Breast epithelium (tissue), 4 donors: ENCODE measurements around the gene TRIO. TPM values are rescaled to one million over a fixed set of nuclear protein-coding genes. Genes with fewer than 3 reads are reported as not detected.

ENCODE experiments used
- DNase-seq, 2 donors: peaks; one replicate each; pipeline ENCODE4 v3.0.0-alpha.2; 2019; ENCODE audit warnings: low spot score in 2 of 2
- H3K27ac ChIP-seq, 2 donors: fragments of 200-600 bp; sonication (generic) in 1 of 2; one replicate each; pipeline ENCODE4 v1.5.1; 2016 to 2019; ENCODE audit warnings: mild to moderate bottlenecking in 1 of 2
- H3K27me3 ChIP-seq, 2 donors: fragments of 200-600 bp; sonication (generic) in 1 of 2; one replicate each; pipeline versions ENCODE4 v1.5.1 to v1.6.0; 2017 to 2019; ENCODE audit warnings: control low read depth in 1 of 2, mild to moderate bottlenecking in 1 of 2
- H3K36me3 ChIP-seq: fragments of 200-600 bp; one replicate; pipeline ENCODE4 v1.5.1; 2019
- H3K4me1 ChIP-seq, 2 donors: fragments of 200-600 bp; sonication (generic); one replicate each; pipeline ENCODE4 v1.5.1; 2016 to 2019; ENCODE audit warnings: control low read depth in 1 of 2
- H3K4me3 ChIP-seq, 3 donors: fragments of 200-600 bp; sonication (generic); 1 replicate in 2 of 3; 2 replicates in 1 of 3; pipeline ENCODE4 v1.5.1; 2016 to 2019; ENCODE audit warnings: mild to moderate bottlenecking in 3 of 3, moderate library complexity in 2 of 3
- H3K9me3 ChIP-seq, 2 donors: fragments of 200-600 bp; sonication (generic) in 1 of 2; one replicate each; pipeline ENCODE4 v1.5.1; 2016 to 2019; ENCODE audit warnings: control low read depth in 1 of 2
- POLR2A ChIP-seq: fragments of 450-650 bp; IDR thresholded peaks from one replicate; pipeline ENCODE4 v1.6.1; 2016; ENCODE audit warnings: antibody characterized with exemption, mild to moderate bottlenecking, moderate library complexity
- POLR2AphosphoS5 ChIP-seq, 3 donors: sonication (generic); formaldehyde crosslinking; IDR thresholded peaks; one replicate each; pipeline ENCODE4 v1.6.1; 2017; ENCODE audit warnings: antibody characterized with exemption in 3 of 3
- intact Hi-C: fragments of 100-400 bp; cut with DNase I; formaldehyde crosslinking; loops from one replicate; pipeline ENCODE4 v1.15.1; 2023; ENCODE audit warnings: low total_unique reads
- total RNA-seq, 3 donors: library from RNA; depleted of rRNA; stranded (reverse); fragments of >200 nt; gene quantifications; one replicate each; pipeline ENCODE4 v1.1.0, GENCODE V29; 2016
- TF ChIP-seq, protein P1 (sequence below), 3 donors: fragments of 450-650 bp; IDR thresholded peaks; one replicate each; pipeline ENCODE4 v1.5.1; 2016 to 2017; ENCODE audit warnings: antibody characterized with exemption in 3 of 3, mild to moderate bottlenecking in 3 of 3, moderate library complexity in 3 of 3

The TRIO gene
- total RNA-seq, 3 donors from 2014 or later, result 191 to 209 (median 193) TPM

DNA sequence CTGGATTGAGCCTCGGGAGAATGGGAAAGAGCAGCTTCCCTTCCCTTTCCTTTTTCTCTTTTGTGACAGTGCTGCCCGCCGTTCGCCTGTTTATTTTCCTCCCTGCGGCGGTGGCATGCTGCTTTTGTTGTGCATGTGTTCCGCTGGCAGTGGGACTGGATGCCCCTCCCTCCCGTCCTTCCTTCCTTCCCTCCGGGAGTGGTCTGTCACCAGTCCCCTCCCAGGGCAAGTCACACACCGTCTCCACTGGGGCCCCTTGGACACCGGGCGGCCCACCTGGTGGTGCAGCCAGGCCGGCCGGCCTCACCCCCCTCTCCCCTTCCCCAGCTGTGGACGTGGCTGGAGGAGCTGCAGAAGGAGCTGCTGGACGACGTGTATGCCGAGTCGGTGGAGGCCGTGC is 214.7 kb downstream of the TRIO start:
- Histone ChIP-seq H3K4me3 (no peak overlapping the region), H3K27ac (no peak overlapping the region), H3K4me1 (no peaks in the 10 kb centered on the region), H3K9me3 (no peaks in the 10 kb centered on the region), H3K36me3 (peaks cover 8% of the 10 kb centered on the region), H3K27me3 (no peaks in the 10 kb centered on the region)
- intact Hi-C loops, result no loop called here
- TF ChIP-seq POLR2AphosphoS5 (IDR thresholded peaks at IDR 0.05) (no peak), POLR2A (no peak)
- TF ChIP-seq, protein P1, sequence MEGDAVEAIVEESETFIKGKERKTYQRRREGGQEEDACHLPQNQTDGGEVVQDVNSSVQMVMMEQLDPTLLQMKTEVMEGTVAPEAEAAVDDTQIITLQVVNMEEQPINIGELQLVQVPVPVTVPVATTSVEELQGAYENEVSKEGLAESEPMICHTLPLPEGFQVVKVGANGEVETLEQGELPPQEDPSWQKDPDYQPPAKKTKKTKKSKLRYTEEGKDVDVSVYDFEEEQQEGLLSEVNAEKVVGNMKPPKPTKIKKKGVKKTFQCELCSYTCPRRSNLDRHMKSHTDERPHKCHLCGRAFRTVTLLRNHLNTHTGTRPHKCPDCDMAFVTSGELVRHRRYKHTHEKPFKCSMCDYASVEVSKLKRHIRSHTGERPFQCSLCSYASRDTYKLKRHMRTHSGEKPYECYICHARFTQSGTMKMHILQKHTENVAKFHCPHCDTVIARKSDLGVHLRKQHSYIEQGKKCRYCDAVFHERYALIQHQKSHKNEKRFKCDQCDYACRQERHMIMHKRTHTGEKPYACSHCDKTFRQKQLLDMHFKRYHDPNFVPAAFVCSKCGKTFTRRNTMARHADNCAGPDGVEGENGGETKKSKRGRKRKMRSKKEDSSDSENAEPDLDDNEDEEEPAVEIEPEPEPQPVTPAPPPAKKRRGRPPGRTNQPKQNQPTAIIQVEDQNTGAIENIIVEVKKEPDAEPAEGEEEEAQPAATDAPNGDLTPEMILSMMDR (IDR thresholded peaks at IDR 0.05), result no peak
- no peak for DNase-seq

DNA sequence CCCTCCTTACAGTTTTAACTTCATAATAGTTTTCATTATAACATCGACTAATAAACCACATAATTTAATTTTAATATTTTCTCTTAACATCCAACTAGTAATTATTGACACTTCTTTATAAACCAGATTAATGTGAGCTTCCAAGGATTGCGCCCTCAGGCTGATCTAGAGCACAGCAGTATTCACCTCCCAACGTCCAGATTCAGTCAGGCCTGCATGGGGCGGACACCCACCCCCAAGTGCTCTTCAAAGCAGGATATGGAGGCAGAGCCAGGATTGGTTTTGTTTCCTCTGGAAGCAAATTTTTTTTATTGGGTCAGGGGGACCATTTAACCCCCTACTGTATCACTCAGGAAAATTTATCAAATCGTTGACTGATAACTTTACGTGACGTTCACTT is 215.4 kb downstream of the TRIO start:
- intact Hi-C loops, result no loop called here
- TF ChIP-seq, protein P1 (IDR thresholded peaks at IDR 0.05), result no peak
- TF ChIP-seq POLR2A (no peak), POLR2AphosphoS5 (IDR thresholded peaks at IDR 0.05) (no peak)
- peaks cover 8% of the 10 kb centered on the region for H3K36me3 ChIP-seq
- no peak for DNase-seq
- H3K4me1 ChIP-seq, result no peaks in the 10 kb centered on the region
- no peak overlapping the region for H3K27ac ChIP-seq
- no peak overlapping the region for H3K4me3 ChIP-seq
- no peaks in the 10 kb centered on the region for H3K9me3 ChIP-seq
- no peaks in the 10 kb centered on the region for H3K27me3 ChIP-seq

DNA sequence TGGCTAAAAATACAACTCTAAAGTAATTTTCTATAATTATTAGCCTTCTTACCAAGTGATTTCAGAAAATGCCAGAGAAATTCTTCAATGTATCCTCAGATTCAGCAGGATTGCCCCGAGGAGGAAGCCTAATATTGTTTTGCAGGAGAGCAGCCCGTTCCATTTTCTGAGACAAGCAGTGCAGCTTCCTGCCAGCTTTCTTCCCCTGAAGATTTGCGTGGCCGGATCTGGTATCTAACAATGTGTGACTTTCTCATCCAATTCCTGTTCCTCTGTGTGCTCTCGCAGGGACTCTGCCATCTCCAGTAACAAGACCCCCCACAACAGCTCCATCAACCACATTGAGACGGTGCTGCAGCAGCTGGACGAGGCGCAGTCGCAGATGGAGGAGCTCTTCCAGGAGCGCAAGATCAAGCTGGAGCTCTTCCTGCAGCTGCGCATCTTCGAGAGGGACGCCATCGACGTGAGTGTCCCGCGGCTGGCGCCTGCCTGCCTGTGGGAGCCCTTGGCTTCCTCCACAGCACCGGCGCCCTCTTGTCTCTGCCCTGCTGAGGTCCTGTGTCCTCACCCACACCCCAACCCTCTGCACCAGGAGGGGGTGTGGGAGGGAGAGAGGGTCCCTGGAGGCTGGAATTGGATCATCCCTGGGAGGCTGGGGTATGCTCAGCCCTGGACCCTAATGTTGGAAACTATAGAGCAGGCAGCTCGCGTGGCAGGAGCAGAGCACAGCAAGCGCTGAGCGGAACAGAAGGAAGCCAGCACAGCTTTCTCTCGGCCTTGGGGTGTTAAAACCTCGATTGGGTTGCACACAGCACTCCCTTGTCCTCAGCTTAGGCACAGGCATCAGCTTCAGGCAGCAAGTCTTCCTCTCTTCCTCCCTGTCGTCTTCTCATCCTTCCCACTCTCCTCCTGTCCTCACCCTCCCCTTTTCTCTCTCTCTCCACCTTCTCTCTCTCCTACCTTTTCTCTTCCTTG is 216.2 kb downstream of the TRIO start:
- peaks cover 8% of the 10 kb centered on the region for H3K36me3 ChIP-seq
- intact Hi-C loops, result no loop called here
- H3K9me3 ChIP-seq, result no peaks in the 10 kb centered on the region
- H3K4me3 ChIP-seq, result no peak overlapping the region
- no peak overlapping the region for H3K27ac ChIP-seq
- no peak for TF ChIP-seq POLR2A
- TF ChIP-seq, protein P1 (IDR thresholded peaks at IDR 0.05), result no peak
- TF ChIP-seq POLR2AphosphoS5 (IDR thresholded peaks at IDR 0.05), result no peak
- H3K27me3 ChIP-seq, result no peaks in the 10 kb centered on the region
- no peak for DNase-seq
- no peaks in the 10 kb centered on the region for H3K4me1 ChIP-seq

DNA sequence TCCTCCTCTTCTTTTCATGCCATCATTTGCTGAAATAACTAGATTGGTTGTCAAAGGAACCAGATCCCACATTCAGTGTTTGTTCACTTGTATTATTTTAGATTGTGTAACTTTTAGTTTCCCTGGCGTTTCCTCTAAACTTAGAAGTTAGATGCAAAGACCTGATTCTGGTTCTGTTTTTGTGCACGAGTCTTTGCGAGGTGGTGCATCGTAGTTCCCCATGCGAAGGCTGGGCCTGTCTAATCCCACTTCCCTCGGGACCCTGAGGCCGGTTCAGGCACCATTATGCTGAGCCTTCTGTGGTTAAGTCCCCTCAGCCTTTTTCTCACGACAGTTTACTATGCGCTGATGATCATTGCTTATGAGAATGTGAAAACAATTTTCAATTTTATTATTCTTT is 219.3 kb downstream of the TRIO start:
- TF ChIP-seq POLR2AphosphoS5 (IDR thresholded peaks at IDR 0.05) (no peak), POLR2A (no peak)
- TF ChIP-seq, protein P1 (IDR thresholded peaks at IDR 0.05), result no peak
- H3K27me3 ChIP-seq, result no peaks in the 10 kb centered on the region
- intact Hi-C loops, result no loop called here

DNA sequence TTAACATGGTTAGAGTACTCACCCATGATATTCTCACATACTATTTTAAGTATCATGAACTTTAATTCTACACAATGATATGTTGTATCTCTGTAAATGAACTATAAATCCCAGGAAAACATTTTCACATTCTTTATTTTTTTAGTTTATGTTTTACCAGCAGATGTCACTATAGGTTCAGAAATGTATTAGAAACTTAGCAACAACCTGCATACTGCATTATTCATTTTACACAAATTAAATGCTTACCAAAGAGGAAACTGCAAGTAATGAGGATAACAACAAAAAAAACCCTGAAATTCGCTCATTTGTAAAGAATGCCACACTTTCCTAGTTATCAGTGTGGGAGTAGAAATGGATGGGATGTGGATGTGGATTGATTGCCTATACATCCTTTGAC is 221.0 kb downstream of the TRIO start:
- peaks cover 8% of the 10 kb centered on the region for H3K36me3 ChIP-seq
- intact Hi-C loops, result no loop called here
- no peak for DNase-seq

More for the DNA sequence above, 219.3 kb downstream of the TRIO start:
- Histone ChIP-seq H3K9me3 (no peaks in the 10 kb centered on the region), H3K36me3 (peaks cover 8% of the 10 kb centered on the region), H3K4me3 (no peak overlapping the region), H3K27ac (no peak overlapping the region), H3K4me1 (no peaks in the 10 kb centered on the region)
- no peak for DNase-seq

More for the DNA sequence above, 221.0 kb downstream of the TRIO start:
- H3K27me3 ChIP-seq, result no peaks in the 10 kb centered on the region
- no peaks in the 10 kb centered on the region for H3K9me3 ChIP-seq
- H3K4me3 ChIP-seq, result no peak overlapping the region
- TF ChIP-seq, protein P1 (IDR thresholded peaks at IDR 0.05), result no peak
- no peak for TF ChIP-seq POLR2A
- no peak for TF ChIP-seq POLR2AphosphoS5 (IDR thresholded peaks at IDR 0.05)
- no peaks in the 10 kb centered on the region for H3K4me1 ChIP-seq
- H3K27ac ChIP-seq, result no peak overlapping the region
